IPS DF 4.7 (cell line): ENCODE measurements around the gene COPS7B.
"Not testable (repeated sequence)": the region's sequence is repeated elsewhere in the genome, so short reads cannot be mapped to it uniquely, and the experiment has no call there.

Experiments used
- DNase-seq: peaks from one replicate; pipeline ENCODE4 v3.0.0-alpha.2; 2013; ENCODE audit warnings: low spot score; ENCODE audit errors: extremely low read depth

Gene COPS7B

GRCh38 chr2:231786177-231786916, at the start of gene COPS7B:
COPS7B (plus strand) TSS chr2:231786445; CDS start chr2:231788571, 2,126 bp downstream.
- DNase-seq, result peak; percentile 68

- no peak for DNase-seq
These were observed 48.5 kb upstream of the COPS7B start for GRCh38 chr2:231737761-231738160.

- no peak for DNase-seq
These were observed 42.7 kb upstream of the COPS7B start for GRCh38 chr2:231743376-231744116.

- DNase-seq, result no peak
These were observed 40.8 kb upstream of the COPS7B start for GRCh38 chr2:231745303-231746038.

- DNase-seq, result not testable (repeated sequence)
These were observed 37.9 kb upstream of the COPS7B start for GRCh38 chr2:231748153-231748896.

- not testable (repeated sequence) for DNase-seq
These were observed 37.2 kb upstream of the COPS7B start for GRCh38 chr2:231749016-231749415.

GRCh38 chr2:231751042-231751815, 35.0 kb upstream of the COPS7B start:
- no peak for DNase-seq

- no peak for DNase-seq
These were observed 34.2 kb upstream of the COPS7B start for GRCh38 chr2:231752061-231752460.

GRCh38 chr2:231761735-231762134, 24.5 kb upstream of the COPS7B start:
- no peak for DNase-seq

- no peak for DNase-seq
These were observed 22.1 kb upstream of the COPS7B start for GRCh38 chr2:231764124-231764523.

GRCh38 chr2:231764760-231765159, 21.5 kb upstream of the COPS7B start:
- DNase-seq, result no peak

GRCh38 chr2:231765496-231765929, 20.7 kb upstream of the COPS7B start:
- no peak for DNase-seq

GRCh38 chr2:231769170-231770136, 16.8 kb upstream of the COPS7B start:
- no peak for DNase-seq

- DNase-seq, result no peak
These were observed 5.9 kb upstream of the COPS7B start for GRCh38 chr2:231780123-231780908.

GRCh38 chr2:231780909-231781797, 5.1 kb upstream of the COPS7B start, which contains the start of gene PDE6D:
PDE6D (minus strand) TSS chr2:231781282; CDS start chr2:231781114, 168 bp downstream.
- peak; percentile 90 for DNase-seq

GRCh38 chr2:231781798-231782726, 4.2 kb upstream of the COPS7B start:
- no peak for DNase-seq
